ENCODE measurements around the gene ADARB2. TPM values are rescaled to one million over a fixed set of nuclear protein-coding genes. Genes with fewer than 3 reads are reported as not detected.

Gene ADARB2
- polyA plus RNA-seq, 1 of the 3 experiments (the other 2 are of a cell fraction) = not detected

DNA sequence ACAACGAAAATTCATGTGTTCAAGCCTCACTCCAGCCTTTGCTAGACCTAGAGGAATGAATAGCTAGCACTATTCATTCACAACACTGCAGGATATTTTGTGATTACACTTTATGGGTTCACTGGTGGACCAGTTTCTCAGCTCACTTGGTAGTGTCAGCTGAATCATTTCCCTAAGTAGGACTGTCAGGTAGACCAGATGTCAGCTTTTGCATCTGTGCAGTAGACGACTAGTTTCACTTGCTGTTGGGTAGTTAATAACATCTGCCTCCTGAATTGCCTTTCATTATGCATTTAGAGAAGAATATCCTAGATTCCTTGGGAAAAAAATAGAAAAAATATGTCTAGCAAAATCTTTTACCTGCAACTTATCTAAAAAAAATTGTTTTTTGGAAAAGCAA lies 296.4 kb downstream of the ADARB2 start:
- ChIA-PET POLR2A (no interaction called here), CTCF (interaction anchor here (4.4 kb wide), 1 partner anchor 20 kb away, joined by 19 read pairs; no protein-coding TSS in a partner anchor)
- H2AFZ ChIP-seq (ENCODE audit: low read depth) = no peak overlapping the region
- H3K36me3 ChIP-seq (replicated peaks in 1 of 2; ENCODE audit: control insufficient read depth in 1 of 2, insufficient read depth in 2 of 2, low read length in 1 of 2) = no peaks in the 10 kb centered on the region
- no peaks in the 10 kb centered on the region for H3K79me2 ChIP-seq (ENCODE audit: insufficient read depth)
- H4K20me1 ChIP-seq (ENCODE audit: insufficient read depth) = no peaks in the 10 kb centered on the region
- H3K4me2 ChIP-seq = no peak overlapping the region
- H3K9me3 ChIP-seq = no peaks in the 10 kb centered on the region
- H3K4me3 ChIP-seq (ENCODE audit: low read depth in 2 of 2, low read length in 1 of 2) = no peak overlapping the region
- H3F3A ChIP-seq (replicated peaks; ENCODE audit: insufficient read depth) = no peaks in the 10 kb centered on the region
- WGBS (ENCODE audit: low lambda C conversion rate) = 12% methylated on average over 2 of the region's 2 CpGs
- no peaks in the 10 kb centered on the region; a peak in 1 of 4 replicates for H3K4me1 ChIP-seq (ENCODE audit: control insufficient read depth in 1 of 2, insufficient read depth in 2 of 2, low read depth in 1 of 2, low read length in 1 of 2)
- TF ChIP-seq RCOR1 (IDR thresholded peaks at IDR 0.05; ENCODE audit: low read length) (no peak), USF2 (IDR thresholded peaks at IDR 0.05; ENCODE audit: borderline replicate concordance, low read depth, low read length) (no peak), ELF1 (IDR thresholded peaks at IDR 0.05) (no peak), FOXJ3 (CRISPR knock-in tag; IDR thresholded peaks at IDR 0.05) (no peak), JUND (IDR thresholded peaks at IDR 0.05) (no peak)
- TF ChIP-seq, protein P1, sequence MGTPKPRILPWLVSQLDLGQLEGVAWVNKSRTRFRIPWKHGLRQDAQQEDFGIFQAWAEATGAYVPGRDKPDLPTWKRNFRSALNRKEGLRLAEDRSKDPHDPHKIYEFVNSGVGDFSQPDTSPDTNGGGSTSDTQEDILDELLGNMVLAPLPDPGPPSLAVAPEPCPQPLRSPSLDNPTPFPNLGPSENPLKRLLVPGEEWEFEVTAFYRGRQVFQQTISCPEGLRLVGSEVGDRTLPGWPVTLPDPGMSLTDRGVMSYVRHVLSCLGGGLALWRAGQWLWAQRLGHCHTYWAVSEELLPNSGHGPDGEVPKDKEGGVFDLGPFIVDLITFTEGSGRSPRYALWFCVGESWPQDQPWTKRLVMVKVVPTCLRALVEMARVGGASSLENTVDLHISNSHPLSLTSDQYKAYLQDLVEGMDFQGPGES (IDR thresholded peaks at IDR 0.05; ENCODE audit: low read depth, low read length) = no peak
- TF ChIP-seq, protein P2, sequence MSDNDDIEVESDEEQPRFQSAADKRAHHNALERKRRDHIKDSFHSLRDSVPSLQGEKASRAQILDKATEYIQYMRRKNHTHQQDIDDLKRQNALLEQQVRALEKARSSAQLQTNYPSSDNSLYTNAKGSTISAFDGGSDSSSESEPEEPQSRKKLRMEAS (IDR thresholded peaks at IDR 0.05; ENCODE audit: low read depth) = no peak
- TF ChIP-seq, protein P3, sequence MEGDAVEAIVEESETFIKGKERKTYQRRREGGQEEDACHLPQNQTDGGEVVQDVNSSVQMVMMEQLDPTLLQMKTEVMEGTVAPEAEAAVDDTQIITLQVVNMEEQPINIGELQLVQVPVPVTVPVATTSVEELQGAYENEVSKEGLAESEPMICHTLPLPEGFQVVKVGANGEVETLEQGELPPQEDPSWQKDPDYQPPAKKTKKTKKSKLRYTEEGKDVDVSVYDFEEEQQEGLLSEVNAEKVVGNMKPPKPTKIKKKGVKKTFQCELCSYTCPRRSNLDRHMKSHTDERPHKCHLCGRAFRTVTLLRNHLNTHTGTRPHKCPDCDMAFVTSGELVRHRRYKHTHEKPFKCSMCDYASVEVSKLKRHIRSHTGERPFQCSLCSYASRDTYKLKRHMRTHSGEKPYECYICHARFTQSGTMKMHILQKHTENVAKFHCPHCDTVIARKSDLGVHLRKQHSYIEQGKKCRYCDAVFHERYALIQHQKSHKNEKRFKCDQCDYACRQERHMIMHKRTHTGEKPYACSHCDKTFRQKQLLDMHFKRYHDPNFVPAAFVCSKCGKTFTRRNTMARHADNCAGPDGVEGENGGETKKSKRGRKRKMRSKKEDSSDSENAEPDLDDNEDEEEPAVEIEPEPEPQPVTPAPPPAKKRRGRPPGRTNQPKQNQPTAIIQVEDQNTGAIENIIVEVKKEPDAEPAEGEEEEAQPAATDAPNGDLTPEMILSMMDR (IDR thresholded peaks at IDR 0.05) = no peak
- no peak overlapping the region for H3K9ac ChIP-seq
- no peaks in the 10 kb centered on the region for H3K27me3 ChIP-seq (ENCODE audit: insufficient read depth)
- H3K27ac ChIP-seq (ENCODE audit: low read depth in 2 of 2, low read length in 1 of 2) = no peak overlapping the region
- no peak for DNase-seq
- no peaks in the 10 kb centered on the region for H3K9me2 ChIP-seq

GRCh38 chr10:1434912-1435692 lies 302.2 kb downstream of the ADARB2 start:
- H3K9me2 ChIP-seq = no peaks in the 10 kb centered on the region
- H3K4me2 ChIP-seq = no peak overlapping the region
- no peaks in the 10 kb centered on the region for H3K79me2 ChIP-seq (ENCODE audit: insufficient read depth)
- no peaks in the 10 kb centered on the region for H3K9me3 ChIP-seq
- no peaks in the 10 kb centered on the region for H3K27me3 ChIP-seq (ENCODE audit: insufficient read depth)
- TF ChIP-seq, protein P4, sequence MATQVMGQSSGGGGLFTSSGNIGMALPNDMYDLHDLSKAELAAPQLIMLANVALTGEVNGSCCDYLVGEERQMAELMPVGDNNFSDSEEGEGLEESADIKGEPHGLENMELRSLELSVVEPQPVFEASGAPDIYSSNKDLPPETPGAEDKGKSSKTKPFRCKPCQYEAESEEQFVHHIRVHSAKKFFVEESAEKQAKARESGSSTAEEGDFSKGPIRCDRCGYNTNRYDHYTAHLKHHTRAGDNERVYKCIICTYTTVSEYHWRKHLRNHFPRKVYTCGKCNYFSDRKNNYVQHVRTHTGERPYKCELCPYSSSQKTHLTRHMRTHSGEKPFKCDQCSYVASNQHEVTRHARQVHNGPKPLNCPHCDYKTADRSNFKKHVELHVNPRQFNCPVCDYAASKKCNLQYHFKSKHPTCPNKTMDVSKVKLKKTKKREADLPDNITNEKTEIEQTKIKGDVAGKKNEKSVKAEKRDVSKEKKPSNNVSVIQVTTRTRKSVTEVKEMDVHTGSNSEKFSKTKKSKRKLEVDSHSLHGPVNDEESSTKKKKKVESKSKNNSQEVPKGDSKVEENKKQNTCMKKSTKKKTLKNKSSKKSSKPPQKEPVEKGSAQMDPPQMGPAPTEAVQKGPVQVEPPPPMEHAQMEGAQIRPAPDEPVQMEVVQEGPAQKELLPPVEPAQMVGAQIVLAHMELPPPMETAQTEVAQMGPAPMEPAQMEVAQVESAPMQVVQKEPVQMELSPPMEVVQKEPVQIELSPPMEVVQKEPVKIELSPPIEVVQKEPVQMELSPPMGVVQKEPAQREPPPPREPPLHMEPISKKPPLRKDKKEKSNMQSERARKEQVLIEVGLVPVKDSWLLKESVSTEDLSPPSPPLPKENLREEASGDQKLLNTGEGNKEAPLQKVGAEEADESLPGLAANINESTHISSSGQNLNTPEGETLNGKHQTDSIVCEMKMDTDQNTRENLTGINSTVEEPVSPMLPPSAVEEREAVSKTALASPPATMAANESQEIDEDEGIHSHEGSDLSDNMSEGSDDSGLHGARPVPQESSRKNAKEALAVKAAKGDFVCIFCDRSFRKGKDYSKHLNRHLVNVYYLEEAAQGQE (IDR thresholded peaks at IDR 0.05; ENCODE audit: low read depth, low read length) = no peak
- no peak for TF ChIP-seq RXRA (IDR thresholded peaks at IDR 0.05; ENCODE audit: borderline replicate concordance, low read depth)
- no peak for TF ChIP-seq EP300 (IDR thresholded peaks at IDR 0.05; ENCODE audit: borderline replicate concordance in 1 of 2, low read depth in 1 of 2, low read length in 1 of 2)
- no peak for TF ChIP-seq FOXM1 (IDR thresholded peaks at IDR 0.05; ENCODE audit: low read depth)
- TF ChIP-seq ZBTB33 (IDR thresholded peaks at IDR 0.05; ENCODE audit: borderline replicate concordance, low read depth) = no peak
- TF ChIP-seq ELF1 (IDR thresholded peaks at IDR 0.05) = no peak
- POLR2A ChIA-PET = no interaction called here
- H3K9ac ChIP-seq = no peak overlapping the region
- no peaks in the 10 kb centered on the region for H3F3A ChIP-seq (replicated peaks; ENCODE audit: insufficient read depth)
- no peak overlapping the region for H3K4me3 ChIP-seq (ENCODE audit: low read depth in 2 of 2, low read length in 1 of 2)
- peaks cover 0 to 9% of the 10 kb centered on the region in 2 experiments; a peak in 1 of 4 replicates for H3K4me1 ChIP-seq (ENCODE audit: control insufficient read depth in 1 of 2, insufficient read depth in 2 of 2, low read depth in 1 of 2, low read length in 1 of 2)
- H4K20me1 ChIP-seq (ENCODE audit: insufficient read depth) = no peaks in the 10 kb centered on the region
- no peak for DNase-seq
- H3K27ac ChIP-seq (ENCODE audit: low read depth in 2 of 2, low read length in 1 of 2) = no peak overlapping the region
- WGBS (ENCODE audit: low lambda C conversion rate) = 32% methylated on average over 16 of the region's 22 CpGs
- CTCF ChIA-PET = interaction anchor here (0.8 to 3.5 kb wide), 3 partner anchors 14 to 373 kb away, joined by 3 to 19 read pairs (median 18); no protein-coding TSS in a partner anchor
- H3K36me3 ChIP-seq (replicated peaks in 1 of 2; ENCODE audit: control insufficient read depth in 1 of 2, insufficient read depth in 2 of 2, low read length in 1 of 2) = no peaks in the 10 kb centered on the region
- H2AFZ ChIP-seq (ENCODE audit: low read depth) = no peak overlapping the region
